ENCODE measurements around the gene STAT5A. TPM values are rescaled to one million over a fixed set of nuclear protein-coding genes. Genes with fewer than 3 reads are reported as not detected.

Gene STAT5A
- total RNA-seq, 4 donors from 2014 or later = 42.4 to 97.0 (median 62.7) TPM

DNA sequence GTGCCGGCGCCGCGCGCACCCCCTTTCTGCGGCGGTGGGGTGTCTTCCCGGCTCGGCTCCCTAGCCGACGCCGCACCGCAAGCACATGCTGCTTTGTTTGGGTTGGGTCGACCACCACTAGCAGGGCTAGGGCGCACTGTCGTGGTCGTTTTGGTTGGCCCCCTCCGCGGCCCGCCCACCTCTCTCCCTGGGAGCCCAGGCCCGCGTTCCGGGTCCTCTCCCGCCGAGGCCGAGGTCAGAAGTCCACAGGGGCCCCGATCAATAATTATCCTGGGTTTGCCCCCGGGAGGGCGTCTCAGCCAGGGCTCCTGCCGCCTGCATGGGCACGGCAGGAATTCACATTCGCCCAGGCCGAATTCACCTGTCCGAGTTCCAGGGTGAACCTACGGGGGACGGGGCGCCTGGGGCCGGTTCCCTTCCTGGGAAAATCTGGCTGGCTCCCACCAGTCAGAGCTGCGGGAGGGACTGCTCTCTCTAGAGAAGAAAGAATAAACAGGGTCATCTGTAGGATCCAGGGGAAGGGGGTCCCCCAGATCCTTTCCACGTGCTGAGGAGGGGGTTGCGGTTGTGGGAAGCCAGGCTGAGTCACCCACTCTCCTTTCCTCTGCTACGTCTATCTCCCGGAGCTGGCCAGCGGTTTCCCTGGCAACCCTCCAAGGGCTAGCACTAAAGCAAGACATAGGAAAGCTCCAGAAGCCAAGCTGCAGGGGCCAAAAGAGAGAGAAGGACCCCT lies 11.5 kb upstream of the STAT5A start:
- 7% methylated on average over 11 of the region's 44 CpGs for WGBS
- DNase-seq (ENCODE audit: extremely low spot score) = no peak
- intact Hi-C loops (cut with DNase I) = no loop called here
- peak overlapping the region; percentile 76 to 96 (median 90) for H3K4me3 ChIP-seq
- no peak for TF ChIP-seq EP300 (IDR thresholded peaks at IDR 0.05)
- no peak for TF ChIP-seq POLR2A (IDR thresholded peaks at IDR 0.05; ENCODE audit: low read depth)
- TF ChIP-seq POLR2AphosphoS5 (IDR thresholded peaks at IDR 0.05) = no peak
- H3K4me1 ChIP-seq = peaks cover 31 to 48% (median 44%) of the 10 kb centered on the region in 4 donors
- H3K27me3 ChIP-seq = no peaks in the 10 kb centered on the region
- H3K27ac ChIP-seq (replicated peaks in 1 of 4) = peak overlapping the region; percentile 86 to 94 (median 89)
- no peaks in the 10 kb centered on the region for H3K9me3 ChIP-seq
- no peaks in the 10 kb centered on the region for H3K36me3 ChIP-seq

DNA sequence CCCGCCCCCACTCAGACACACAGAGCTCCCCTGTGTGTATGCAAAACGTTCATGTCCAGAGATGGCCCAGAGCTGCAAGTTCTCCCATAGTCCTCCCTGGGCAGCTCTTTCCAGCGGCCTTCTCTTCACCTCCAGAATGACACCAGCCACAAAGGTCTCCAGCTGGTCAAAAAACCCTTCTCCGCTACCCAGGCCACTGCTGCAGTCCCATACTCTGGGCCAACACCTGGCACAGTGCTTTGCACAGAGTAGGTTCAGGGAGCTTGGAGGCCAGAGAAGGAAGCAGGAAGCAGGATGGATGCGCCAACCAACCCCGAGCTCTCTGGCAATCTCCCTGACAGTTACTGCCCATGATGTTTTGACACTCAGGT lies 11.0 kb upstream of the STAT5A start:
- Histone ChIP-seq H3K36me3 (no peaks in the 10 kb centered on the region), H3K9me3 (no peaks in the 10 kb centered on the region), H3K27me3 (no peaks in the 10 kb centered on the region), H3K27ac (replicated peaks in 1 of 4) (peak overlapping the region; percentile 86 to 94 (median 89)), H3K4me1 (peaks cover 26 to 42% (median 39%) of the 10 kb centered on the region in 4 donors), H3K4me3 (peak overlapping the region; percentile 76 to 96 (median 90))
- no peak for DNase-seq (ENCODE audit: extremely low spot score)
- WGBS = 59% methylated on average over 6 of the region's 6 CpGs
- intact Hi-C loops (cut with DNase I) = no loop called here
- no peak for TF ChIP-seq EP300 (IDR thresholded peaks at IDR 0.05)
- TF ChIP-seq, protein P1, sequence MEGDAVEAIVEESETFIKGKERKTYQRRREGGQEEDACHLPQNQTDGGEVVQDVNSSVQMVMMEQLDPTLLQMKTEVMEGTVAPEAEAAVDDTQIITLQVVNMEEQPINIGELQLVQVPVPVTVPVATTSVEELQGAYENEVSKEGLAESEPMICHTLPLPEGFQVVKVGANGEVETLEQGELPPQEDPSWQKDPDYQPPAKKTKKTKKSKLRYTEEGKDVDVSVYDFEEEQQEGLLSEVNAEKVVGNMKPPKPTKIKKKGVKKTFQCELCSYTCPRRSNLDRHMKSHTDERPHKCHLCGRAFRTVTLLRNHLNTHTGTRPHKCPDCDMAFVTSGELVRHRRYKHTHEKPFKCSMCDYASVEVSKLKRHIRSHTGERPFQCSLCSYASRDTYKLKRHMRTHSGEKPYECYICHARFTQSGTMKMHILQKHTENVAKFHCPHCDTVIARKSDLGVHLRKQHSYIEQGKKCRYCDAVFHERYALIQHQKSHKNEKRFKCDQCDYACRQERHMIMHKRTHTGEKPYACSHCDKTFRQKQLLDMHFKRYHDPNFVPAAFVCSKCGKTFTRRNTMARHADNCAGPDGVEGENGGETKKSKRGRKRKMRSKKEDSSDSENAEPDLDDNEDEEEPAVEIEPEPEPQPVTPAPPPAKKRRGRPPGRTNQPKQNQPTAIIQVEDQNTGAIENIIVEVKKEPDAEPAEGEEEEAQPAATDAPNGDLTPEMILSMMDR (IDR thresholded peaks at IDR 0.05) = no peak
- TF ChIP-seq POLR2AphosphoS5 (IDR thresholded peaks at IDR 0.05) = no peak
- no peak for TF ChIP-seq POLR2A (IDR thresholded peaks at IDR 0.05; ENCODE audit: low read depth)

DNA sequence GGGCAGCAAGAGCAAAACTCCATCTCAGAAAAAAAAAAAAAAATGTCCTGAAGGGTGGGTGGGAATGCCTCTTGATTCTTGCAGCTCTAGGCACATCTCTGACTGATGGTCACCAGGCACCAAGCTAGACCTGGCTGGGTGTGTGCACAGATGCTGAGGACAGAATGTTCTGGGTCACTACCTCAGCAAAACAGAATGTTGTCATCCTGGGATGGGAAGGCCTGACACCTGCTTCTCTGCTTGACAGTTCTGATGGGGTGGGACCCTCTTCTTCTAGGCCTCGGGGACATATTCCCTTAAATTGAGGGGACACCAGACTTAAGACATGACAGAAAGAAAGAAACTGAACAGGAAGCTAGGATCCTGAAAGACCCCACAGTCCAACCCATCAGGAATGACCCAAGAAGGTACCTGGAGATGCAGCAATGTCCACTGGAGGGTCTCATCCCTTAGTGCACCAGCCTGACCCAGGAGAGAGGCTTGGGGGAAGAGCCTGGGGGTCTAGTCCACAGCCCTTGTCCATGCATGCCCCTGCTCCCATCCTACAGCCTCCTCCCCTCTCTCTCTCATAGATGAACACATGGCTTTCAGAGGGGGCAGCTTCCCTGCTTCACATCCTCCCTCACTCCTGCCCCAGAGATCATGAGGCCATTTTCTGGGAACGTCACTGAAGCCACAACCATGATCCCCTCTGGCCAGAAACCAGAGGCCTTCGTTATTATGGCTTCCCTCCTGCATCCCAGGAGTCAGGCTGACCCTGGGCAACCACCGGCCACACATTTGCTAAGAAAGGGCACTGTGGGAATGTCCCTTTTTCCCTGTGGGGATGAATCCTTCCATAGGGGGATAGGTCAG lies 8.3 kb upstream of the STAT5A start:
- Histone ChIP-seq H3K4me1 (peaks cover 10 to 20% (median 15%) of the 10 kb centered on the region in 4 donors), H3K4me3 (no peak overlapping the region), H3K27ac (replicated peaks in 1 of 4) (no peak overlapping the region), H3K9me3 (no peaks in the 10 kb centered on the region), H3K36me3 (no peaks in the 10 kb centered on the region), H3K27me3 (no peaks in the 10 kb centered on the region)
- DNase-seq (ENCODE audit: extremely low spot score) = peak; percentile 90
- WGBS = 93% methylated on average over 4 of the region's 4 CpGs
- TF ChIP-seq, protein P1 (IDR thresholded peaks at IDR 0.05) = no peak
- no peak for TF ChIP-seq POLR2AphosphoS5 (IDR thresholded peaks at IDR 0.05)
- no peak for TF ChIP-seq POLR2A (IDR thresholded peaks at IDR 0.05; ENCODE audit: low read depth)
- TF ChIP-seq EP300 (IDR thresholded peaks at IDR 0.05) = no peak
- intact Hi-C loops (cut with DNase I) = no loop called here

DNA sequence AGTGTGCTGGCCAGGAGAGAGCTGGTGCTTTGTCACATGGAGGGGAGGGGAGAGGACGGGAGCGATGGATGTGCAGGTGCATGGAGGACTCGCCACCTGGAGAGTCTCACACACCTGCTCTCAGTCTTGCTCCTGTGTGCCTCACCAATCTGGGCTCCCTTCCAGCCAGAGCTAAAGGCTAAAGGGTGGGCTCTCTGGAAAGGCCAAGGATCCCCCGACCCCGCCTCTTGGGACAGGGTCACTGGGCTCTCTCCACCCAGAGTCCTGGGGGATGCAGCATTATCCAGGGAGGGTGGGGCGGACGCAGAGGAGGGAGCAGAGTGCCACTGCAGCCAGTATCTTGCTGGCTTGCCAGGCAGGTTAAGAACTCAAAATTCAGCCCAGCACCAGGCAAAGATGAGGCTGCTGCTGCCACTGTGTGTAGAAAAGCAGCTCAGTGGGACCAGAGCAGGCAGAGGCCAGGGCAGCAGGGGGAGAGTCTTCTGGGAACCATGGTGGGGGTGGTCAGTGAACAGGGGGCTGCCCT lies 6.7 kb upstream of the STAT5A start:
- no peak overlapping the region for H3K27ac ChIP-seq (replicated peaks in 1 of 4)
- TF ChIP-seq EP300 (IDR thresholded peaks at IDR 0.05) = no peak
- TF ChIP-seq POLR2A (IDR thresholded peaks at IDR 0.05; ENCODE audit: low read depth) = no peak
- no peak for TF ChIP-seq POLR2AphosphoS5 (IDR thresholded peaks at IDR 0.05)
- TF ChIP-seq, protein P1 (IDR thresholded peaks at IDR 0.05) = no peak
- H3K9me3 ChIP-seq = no peaks in the 10 kb centered on the region
- H3K4me1 ChIP-seq = peaks cover 12 to 26% (median 23%) of the 10 kb centered on the region in 4 donors
- intact Hi-C loops (cut with DNase I) = no loop called here
- WGBS = 94% methylated on average over 7 of the region's 7 CpGs
- no peaks in the 10 kb centered on the region for H3K27me3 ChIP-seq
- no peaks in the 10 kb centered on the region for H3K36me3 ChIP-seq
- no peak overlapping the region for H3K4me3 ChIP-seq
- DNase-seq (ENCODE audit: extremely low spot score) = peak; percentile 80

All from esophagus muscularis mucosa (tissue), 4 donors.